DND-41 (cell line): ENCODE results near the gene DGUOK.

Experiments
- CTCF ChIP-seq: IDR thresholded peaks from 2 replicates; pipeline ENCODE4 v1.5.1; 2012; ENCODE audit warnings: borderline replicate concordance, low read length, moderate library complexity, mild to moderate bottlenecking; ENCODE audit not compliant: poor library complexity, severe bottlenecking; ENCODE audit errors: extremely low read depth
- EZH2 ChIP-seq: IDR thresholded peaks from 3 replicates; pipeline ENCODE4 v1.6.1; 2012; ENCODE audit warnings: borderline replicate concordance, low read depth, mild to moderate bottlenecking, moderate library complexity, low read length, inconsistent platforms; ENCODE audit not compliant: severe bottlenecking

- no peak for TF ChIP-seq CTCF
- no peak for TF ChIP-seq EZH2
These were observed 36.2 kb upstream of the DGUOK start for GRCh38 chr2:73890301-73891092.
